ENCODE results near the gene HIC2.
"Not testable (repeated sequence)": the region's sequence is repeated elsewhere in the genome, so short reads cannot be mapped to it uniquely, and the experiment has no call there.

Gene HIC2, protein sequence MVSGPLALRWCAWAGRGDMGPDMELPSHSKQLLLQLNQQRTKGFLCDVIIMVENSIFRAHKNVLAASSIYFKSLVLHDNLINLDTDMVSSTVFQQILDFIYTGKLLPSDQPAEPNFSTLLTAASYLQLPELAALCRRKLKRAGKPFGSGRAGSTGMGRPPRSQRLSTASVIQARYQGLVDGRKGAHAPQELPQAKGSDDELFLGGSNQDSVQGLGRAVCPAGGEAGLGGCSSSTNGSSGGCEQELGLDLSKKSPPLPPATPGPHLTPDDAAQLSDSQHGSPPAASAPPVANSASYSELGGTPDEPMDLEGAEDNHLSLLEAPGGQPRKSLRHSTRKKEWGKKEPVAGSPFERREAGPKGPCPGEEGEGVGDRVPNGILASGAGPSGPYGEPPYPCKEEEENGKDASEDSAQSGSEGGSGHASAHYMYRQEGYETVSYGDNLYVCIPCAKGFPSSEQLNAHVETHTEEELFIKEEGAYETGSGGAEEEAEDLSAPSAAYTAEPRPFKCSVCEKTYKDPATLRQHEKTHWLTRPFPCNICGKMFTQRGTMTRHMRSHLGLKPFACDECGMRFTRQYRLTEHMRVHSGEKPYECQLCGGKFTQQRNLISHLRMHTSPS

DNA sequence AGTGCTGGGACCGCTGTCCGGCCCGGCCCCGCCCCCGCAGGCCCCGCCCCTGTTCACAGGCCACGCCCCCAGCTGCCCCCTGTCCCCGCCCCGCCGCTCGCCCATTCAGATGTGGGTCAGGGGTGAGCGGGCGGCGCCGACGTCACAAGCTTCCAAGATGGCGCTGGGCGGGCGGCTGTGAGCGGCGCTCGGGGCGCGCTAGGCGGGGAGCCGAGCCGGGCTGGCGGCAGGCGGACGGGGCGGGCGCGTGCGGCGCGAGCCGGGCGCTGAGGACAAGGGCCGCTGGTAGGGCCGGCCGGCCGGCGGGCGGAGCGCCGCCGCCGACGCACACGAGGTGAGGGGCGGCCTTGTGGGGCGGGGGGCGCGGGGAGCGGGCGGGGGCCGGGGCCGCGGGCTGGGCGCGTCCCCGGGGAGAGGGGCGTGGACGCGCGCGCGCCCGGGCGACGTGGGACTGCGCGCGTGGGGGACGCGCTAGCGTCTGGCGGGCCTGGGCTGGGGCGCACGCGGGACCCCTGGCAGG lies at the start of gene HIC2:
Gene HIC2, plus strand, starts transcription at position 145 of the 520 bp plus-strand sequence. CDS start 25,461 bp downstream, outside the sequence.
- TF ChIP-seq NFIC, CEBPB (IDR thresholded peaks at IDR 0.05): not testable (repeated sequence)
- TF ChIP-seq, protein P1, sequence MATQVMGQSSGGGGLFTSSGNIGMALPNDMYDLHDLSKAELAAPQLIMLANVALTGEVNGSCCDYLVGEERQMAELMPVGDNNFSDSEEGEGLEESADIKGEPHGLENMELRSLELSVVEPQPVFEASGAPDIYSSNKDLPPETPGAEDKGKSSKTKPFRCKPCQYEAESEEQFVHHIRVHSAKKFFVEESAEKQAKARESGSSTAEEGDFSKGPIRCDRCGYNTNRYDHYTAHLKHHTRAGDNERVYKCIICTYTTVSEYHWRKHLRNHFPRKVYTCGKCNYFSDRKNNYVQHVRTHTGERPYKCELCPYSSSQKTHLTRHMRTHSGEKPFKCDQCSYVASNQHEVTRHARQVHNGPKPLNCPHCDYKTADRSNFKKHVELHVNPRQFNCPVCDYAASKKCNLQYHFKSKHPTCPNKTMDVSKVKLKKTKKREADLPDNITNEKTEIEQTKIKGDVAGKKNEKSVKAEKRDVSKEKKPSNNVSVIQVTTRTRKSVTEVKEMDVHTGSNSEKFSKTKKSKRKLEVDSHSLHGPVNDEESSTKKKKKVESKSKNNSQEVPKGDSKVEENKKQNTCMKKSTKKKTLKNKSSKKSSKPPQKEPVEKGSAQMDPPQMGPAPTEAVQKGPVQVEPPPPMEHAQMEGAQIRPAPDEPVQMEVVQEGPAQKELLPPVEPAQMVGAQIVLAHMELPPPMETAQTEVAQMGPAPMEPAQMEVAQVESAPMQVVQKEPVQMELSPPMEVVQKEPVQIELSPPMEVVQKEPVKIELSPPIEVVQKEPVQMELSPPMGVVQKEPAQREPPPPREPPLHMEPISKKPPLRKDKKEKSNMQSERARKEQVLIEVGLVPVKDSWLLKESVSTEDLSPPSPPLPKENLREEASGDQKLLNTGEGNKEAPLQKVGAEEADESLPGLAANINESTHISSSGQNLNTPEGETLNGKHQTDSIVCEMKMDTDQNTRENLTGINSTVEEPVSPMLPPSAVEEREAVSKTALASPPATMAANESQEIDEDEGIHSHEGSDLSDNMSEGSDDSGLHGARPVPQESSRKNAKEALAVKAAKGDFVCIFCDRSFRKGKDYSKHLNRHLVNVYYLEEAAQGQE (IDR thresholded peaks at IDR 0.05; ENCODE audit: low read depth): not testable (repeated sequence)

DNA sequence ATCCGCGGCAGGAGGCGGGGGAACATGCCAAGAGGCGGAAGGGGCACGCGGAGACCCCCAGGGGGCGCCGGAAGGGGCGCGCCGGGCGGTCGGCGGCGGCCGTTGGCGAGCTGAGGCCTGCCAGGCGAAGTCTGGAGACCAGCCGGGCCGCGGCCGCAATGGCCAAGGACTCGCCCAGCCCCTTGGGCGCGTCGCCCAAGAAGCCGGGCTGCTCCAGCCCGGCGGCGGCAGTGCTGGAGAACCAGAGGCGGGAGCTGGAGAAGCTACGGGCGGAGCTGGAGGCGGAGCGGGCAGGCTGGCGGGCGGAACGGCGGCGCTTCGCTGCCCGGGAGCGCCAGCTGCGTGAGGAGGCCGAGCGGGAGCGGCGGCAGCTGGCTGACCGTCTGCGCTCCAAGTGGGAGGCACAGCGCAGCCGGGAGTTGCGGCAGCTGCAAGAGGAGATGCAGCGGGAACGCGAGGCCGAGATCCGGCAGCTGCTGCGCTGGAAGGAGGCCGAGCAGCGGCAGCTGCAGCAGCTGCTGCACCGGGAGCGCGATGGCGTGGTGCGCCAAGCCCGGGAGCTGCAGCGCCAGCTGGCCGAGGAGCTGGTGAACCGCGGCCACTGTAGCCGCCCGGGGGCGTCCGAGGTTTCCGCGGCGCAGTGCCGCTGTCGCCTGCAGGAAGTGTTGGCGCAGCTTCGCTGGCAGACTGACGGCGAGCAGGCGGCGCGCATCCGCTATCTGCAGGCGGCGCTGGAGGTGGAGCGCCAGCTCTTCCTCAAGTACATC lies 33.3 kb upstream of the HIC2 start, which contains the start of gene RIMBP3B:
Gene RIMBP3B, plus strand, starts transcription at position 51 of the 767 bp plus-strand sequence. Its CDS starts 108 bp downstream, at position 159.
- not testable (repeated sequence) for TF ChIP-seq FOXM1 (IDR thresholded peaks at IDR 0.05; ENCODE audit: borderline replicate concordance, low read depth); ZBTB7A (IDR thresholded peaks at IDR 0.05; ENCODE audit: low read depth); EGR1 (IDR thresholded peaks at IDR 0.05)

DNA sequence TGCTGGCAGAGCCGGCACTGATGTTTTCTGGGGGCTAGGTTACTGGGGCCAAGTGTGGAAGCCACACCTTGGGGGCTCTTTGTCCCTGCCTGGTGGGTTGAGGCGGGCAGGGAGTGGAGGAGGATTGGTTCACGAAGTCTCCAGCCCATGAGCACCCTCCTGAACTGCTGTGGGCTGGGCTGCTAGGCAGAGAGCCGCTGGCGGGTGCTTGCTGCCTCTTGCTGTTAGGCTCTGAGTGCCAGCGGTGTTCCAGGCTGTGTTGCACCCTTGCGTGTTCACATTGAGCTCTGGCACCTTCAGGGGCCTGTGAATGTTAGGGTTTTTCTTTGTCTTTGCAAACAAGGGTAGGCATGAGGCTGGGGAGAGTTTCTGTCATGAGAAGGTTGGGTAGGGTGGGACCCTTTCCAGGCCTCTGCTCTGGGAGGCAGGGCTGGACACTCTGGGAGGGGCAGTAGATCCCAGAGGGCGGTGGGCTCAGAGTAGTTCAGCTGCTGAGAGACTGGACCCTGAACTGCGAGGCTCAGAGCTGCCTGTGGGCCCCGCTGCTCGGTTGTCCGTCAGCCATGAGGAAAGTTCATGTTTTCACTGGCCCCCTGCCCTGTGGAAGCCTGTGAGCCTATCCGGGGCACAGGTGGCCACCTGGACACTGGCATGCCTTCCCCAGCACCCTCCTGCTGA lies 26.0 kb downstream of the HIC2 start:
- no peak for TF ChIP-seq RAD21 (IDR thresholded peaks at IDR 0.05; ENCODE audit: low read depth)
- TF ChIP-seq CEBPB (IDR thresholded peaks at IDR 0.05): no peak
- TF ChIP-seq, protein P2, sequence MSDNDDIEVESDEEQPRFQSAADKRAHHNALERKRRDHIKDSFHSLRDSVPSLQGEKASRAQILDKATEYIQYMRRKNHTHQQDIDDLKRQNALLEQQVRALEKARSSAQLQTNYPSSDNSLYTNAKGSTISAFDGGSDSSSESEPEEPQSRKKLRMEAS (IDR thresholded peaks at IDR 0.05): no peak

DNA sequence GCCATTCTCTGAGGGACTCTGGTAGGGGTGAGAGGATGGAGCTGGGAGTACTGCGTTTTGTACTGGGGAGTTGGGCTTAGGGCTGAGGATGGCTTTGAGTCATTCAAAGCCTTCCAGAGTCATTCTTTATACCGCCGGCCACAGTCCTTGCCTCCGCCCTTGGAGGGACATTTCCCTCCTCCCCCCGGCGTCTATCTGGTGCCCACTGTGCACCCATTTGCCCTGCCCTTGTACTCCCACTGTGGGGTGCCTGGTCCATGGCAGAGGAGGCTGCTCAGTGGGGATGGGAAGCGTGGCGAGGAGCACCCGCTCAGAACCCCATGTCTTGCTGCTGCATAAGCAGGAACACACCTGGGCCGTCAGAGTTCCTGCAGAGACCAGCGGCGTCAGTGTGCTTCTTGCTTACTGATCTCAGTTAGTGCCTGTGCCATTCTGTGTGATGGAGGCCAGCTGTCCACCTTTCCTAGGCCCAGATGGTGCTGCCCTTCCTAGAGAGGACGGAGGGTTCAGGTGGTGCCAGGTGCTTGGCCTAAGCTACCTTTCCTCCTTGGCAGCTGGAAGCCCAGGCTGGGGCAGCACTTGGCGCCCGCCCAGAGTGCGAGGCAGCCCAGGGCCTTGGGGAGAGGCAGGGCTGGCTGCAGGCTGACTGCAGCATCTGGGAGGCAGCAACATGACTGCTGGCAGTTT lies 26.7 kb downstream of the HIC2 start:
- TF ChIP-seq, protein P1 (IDR thresholded peaks at IDR 0.05; ENCODE audit: low read depth): no peak
- TF ChIP-seq EP300 (IDR thresholded peaks at IDR 0.05; ENCODE audit: borderline replicate concordance): no peak
- TF ChIP-seq NFIC (IDR thresholded peaks at IDR 0.05): no peak
- TF ChIP-seq TAF1 (IDR thresholded peaks at IDR 0.05; ENCODE audit: low read depth): no peak
- TF ChIP-seq RAD21 (IDR thresholded peaks at IDR 0.05; ENCODE audit: low read depth): no peak
- TF ChIP-seq FOXM1 (IDR thresholded peaks at IDR 0.05; ENCODE audit: borderline replicate concordance, low read depth): no peak

DNA sequence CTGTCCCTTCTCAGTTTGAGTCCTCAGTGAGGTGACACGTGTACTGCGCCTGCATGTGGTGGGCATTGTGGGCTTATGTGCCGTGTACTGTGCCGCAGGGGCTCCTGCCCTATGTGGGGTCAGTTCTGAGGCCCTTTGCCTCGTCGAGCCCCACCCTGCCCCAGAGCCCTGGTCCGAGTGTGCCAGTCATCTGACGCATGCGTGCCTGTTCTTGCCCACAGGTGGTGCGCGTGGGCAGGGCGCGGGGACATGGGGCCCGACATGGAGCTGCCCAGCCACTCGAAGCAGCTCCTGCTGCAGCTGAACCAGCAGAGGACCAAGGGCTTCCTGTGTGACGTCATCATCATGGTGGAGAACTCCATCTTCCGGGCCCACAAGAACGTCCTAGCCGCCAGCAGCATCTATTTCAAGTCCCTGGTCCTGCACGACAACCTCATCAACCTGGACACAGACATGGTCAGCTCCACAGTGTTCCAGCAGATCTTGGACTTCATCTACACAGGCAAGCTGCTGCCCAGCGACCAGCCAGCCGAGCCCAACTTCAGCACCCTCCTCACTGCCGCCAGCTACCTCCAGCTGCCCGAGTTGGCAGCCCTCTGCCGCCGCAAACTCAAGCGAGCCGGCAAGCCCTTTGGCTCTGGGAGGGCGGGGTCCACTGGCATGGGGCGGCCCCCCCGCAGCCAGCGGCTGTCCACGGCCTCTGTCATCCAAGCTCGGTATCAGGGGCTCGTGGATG lies 27.7 kb downstream of the HIC2 start:
- TF ChIP-seq, protein P2 (IDR thresholded peaks at IDR 0.05): no peak
- TF ChIP-seq, protein P1 (IDR thresholded peaks at IDR 0.05; ENCODE audit: low read depth): no peak
- TF ChIP-seq EP300 (IDR thresholded peaks at IDR 0.05; ENCODE audit: borderline replicate concordance): no peak

Data from Ishikawa (cell line).